Lower lobe of right lung (tissue), 2 donors: ENCODE measurements around the gene PARVG. TPM values are rescaled to one million over a fixed set of nuclear protein-coding genes. Genes with fewer than 3 reads are reported as not detected.

Experiments used
- ATAC-seq, 2 donors: fragments of 200-7000 bp; cut with Tn5 transposase; one replicate each; pipeline ENCODE4 v1.9.1; 2020 to 2022; ENCODE audit warnings: mild to moderate bottlenecking in 2 of 2, moderate library complexity in 2 of 2
- DNase-seq: peaks from one replicate; pipeline ENCODE4 v3.0.0-alpha.2; 2020
- H3K27ac ChIP-seq: fragments of 200-600 bp; one replicate; pipeline ENCODE4 v1.8.0; 2022
- H3K27me3 ChIP-seq: fragments of 200-600 bp; one replicate; pipeline ENCODE4 v1.8.0; 2022; ENCODE audit warnings: low read depth
- H3K36me3 ChIP-seq: fragments of 200-600 bp; one replicate; pipeline ENCODE4 v1.8.0; 2022; ENCODE audit warnings: mild to moderate bottlenecking
- H3K4me1 ChIP-seq: fragments of 200-600 bp; one replicate; pipeline ENCODE4 v1.8.0; 2022
- H3K4me3 ChIP-seq: fragments of 200-600 bp; one replicate; pipeline ENCODE4 v1.8.0; 2022; ENCODE audit warnings: mild to moderate bottlenecking
- H3K9me3 ChIP-seq: fragments of 200-600 bp; one replicate; pipeline ENCODE4 v1.8.0; 2022
- CTCF ChIP-seq: fragments of 200-600 bp; IDR thresholded peaks from one replicate; pipeline ENCODE4 v1.8.0; 2022; ENCODE audit warnings: antibody characterized with exemption, mild to moderate bottlenecking
- intact Hi-C: fragments of 100-400 bp; cut with DNase I; formaldehyde crosslinking; loops from one replicate; pipeline ENCODE4 v1.11.0; 2022
- total RNA-seq: library from RNA; stranded (reverse); fragmentation: NEBNext Ultra II Directional; extraction: Animal tissue kit (Norgen Biotek cat#: 25700); gene quantifications from one replicate; pipeline ENCODE4 v1.2.1, GENCODE V29; 2021
- donor health status: DM: no; HTN: yes; CAD: no; lungs with severe emphysema.

The PARVG gene
- total RNA-seq, 1 donor from 2014 or later = 96.2 TPM

GRCh38 chr22:44142421-44143104 lies 38.2 kb upstream of the PARVG start:
- Histone ChIP-seq H3K4me1 (peaks cover 4% of the 10 kb centered on the region), H3K27ac (no peak overlapping the region), H3K9me3 (peaks cover 6% of the 10 kb centered on the region), H3K36me3 (peaks cover 34% of the 10 kb centered on the region), H3K27me3 (no peaks in the 10 kb centered on the region), H3K4me3 (no peak overlapping the region)
- no peak for TF ChIP-seq CTCF
- intact Hi-C loops = no loop called here
- ATAC-seq (no peak), DNase-seq (no peak)

DNA sequence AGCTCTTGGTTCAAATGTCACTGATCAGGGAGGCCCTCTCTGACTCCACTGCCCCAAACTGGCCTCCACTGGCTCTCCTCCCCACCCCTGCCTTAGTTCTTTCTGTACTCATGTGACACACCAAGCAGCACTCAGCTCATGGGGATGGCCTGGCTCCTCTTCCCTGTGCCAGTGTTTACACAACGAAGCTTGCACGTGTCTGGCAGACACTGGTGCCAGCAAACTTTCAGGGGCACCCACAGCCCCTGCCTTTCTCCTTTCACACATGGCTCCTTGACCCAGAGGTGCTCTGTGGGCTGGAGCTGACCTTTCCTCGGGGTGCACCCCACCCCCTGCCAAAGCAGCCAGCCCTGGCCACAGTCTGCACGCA lies 37.6 kb upstream of the PARVG start:
- ATAC-seq (no peak), DNase-seq (no peak)
- peaks cover 29% of the 10 kb centered on the region for H3K36me3 ChIP-seq
- H3K4me3 ChIP-seq = no peak overlapping the region
- peaks cover 5% of the 10 kb centered on the region for H3K4me1 ChIP-seq
- peaks cover under 1% of the 10 kb centered on the region for H3K9me3 ChIP-seq
- no peak overlapping the region for H3K27ac ChIP-seq
- H3K27me3 ChIP-seq = no peaks in the 10 kb centered on the region
- no peak for TF ChIP-seq CTCF
- intact Hi-C loops = no loop called here

DNA sequence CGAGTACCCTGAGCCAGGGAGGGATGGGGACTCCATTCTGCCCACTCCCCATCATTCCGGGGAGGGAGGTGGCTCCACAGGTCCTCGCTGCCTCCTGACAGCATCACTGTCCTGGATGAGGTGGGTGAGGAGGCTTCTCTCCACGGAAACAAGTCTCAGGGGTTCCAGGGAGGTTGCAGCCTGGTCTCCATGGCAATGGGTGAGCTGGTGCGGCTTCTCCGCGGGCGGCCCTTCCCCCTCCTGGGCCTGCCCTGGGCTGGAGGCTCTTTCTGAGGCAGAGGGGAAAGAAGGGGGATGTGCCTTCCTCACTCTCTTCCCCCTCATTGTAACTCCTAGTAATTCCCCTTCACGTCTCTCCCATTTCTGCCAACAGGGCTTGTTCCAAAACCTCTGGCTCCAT lies 37.1 kb upstream of the PARVG start:
- no peak overlapping the region for H3K4me3 ChIP-seq
- intact Hi-C loops = no loop called here
- peaks cover 28% of the 10 kb centered on the region for H3K36me3 ChIP-seq
- no peaks in the 10 kb centered on the region for H3K9me3 ChIP-seq
- no peaks in the 10 kb centered on the region for H3K27me3 ChIP-seq
- DNase-seq (no peak), ATAC-seq (no peak)
- no peak overlapping the region for H3K27ac ChIP-seq
- peaks cover 5% of the 10 kb centered on the region for H3K4me1 ChIP-seq
- no peak for TF ChIP-seq CTCF

DNA sequence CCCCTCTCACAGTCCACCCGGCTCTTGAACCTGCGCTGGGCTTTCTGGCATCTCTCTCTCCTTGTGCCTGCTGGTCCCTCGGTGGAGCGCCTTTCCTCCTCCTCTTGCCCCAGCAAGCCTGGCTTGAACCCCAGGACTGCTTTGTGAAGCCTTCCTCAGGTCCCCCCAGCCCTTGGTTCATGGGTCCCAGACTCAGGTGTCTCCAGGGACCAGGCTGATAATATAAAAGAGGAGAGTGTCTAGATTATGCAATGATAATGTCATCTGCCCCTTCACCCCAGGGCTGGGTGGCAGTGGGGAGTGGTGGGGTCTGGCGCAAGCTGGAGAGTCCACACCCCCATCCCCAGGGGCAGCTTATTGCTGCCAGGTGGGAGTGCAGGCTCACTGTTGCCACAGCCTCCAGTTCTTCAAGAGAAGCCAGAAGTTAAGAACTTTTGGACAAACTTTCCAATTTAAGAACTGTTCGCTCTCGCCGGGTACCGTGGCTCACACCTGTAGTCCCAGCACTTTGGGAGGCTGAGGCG lies 36.6 kb upstream of the PARVG start:
- Histone ChIP-seq H3K4me3 (no peak overlapping the region), H3K27me3 (no peaks in the 10 kb centered on the region), H3K4me1 (peaks cover 5% of the 10 kb centered on the region), H3K27ac (no peak overlapping the region), H3K36me3 (peaks cover 26% of the 10 kb centered on the region), H3K9me3 (no peaks in the 10 kb centered on the region)
- intact Hi-C loops = no loop called here
- ATAC-seq = no peak
- DNase-seq = no peak
- no peak for TF ChIP-seq CTCF

GRCh38 chr22:44145544-44145943 lies 35.2 kb upstream of the PARVG start:
- intact Hi-C loops = no loop called here
- Histone ChIP-seq H3K4me1 (peaks cover 5% of the 10 kb centered on the region), H3K36me3 (peaks cover 35% of the 10 kb centered on the region), H3K27me3 (no peaks in the 10 kb centered on the region), H3K9me3 (no peaks in the 10 kb centered on the region), H3K27ac (no peak overlapping the region), H3K4me3 (no peak overlapping the region)
- DNase-seq (no peak), ATAC-seq (no peak)
- no peak for TF ChIP-seq CTCF
